SK-N-SH (cell line): ENCODE measurements around the gene AGBL3. TPM values are rescaled to one million over a fixed set of nuclear protein-coding genes. Genes with fewer than 3 reads are reported as not detected.

Experiments used
- CTCF ChIA-PET: fragments of 300-600, 350-600 bp; formaldehyde crosslinking; extraction: SDS; loops from one replicate; lab custom pipeline; 2021; lab: Yijun Ruan, JAX
- POLR2A ChIA-PET: fragments of 350-600 bp; sonication (Branson Sonifier 250); formaldehyde crosslinking; extraction: SDS; loops from one replicate; lab custom pipeline; 2020; ENCODE audit warnings: antibody characterized with exemption, inconsistent platforms; lab: Yijun Ruan, JAX
- DNase-seq: peaks from one replicate; pipeline ENCODE4 v3.0.0; 2012
- H2AFZ ChIP-seq: fragments of 200-600 bp; sonication (generic); 2 replicates; pipeline ENCODE4 v1.8.1; 2016; ENCODE audit warnings: antibody characterized with exemption, mild to moderate bottlenecking, low read depth
- H3F3A ChIP-seq: fragments of 200-600 bp; sonication (generic); replicated peaks from 2 replicates; pipeline ENCODE3; 2016; ENCODE audit warnings: antibody characterized with exemption, mild to moderate bottlenecking; ENCODE audit not compliant: insufficient read depth
- H3K27ac ChIP-seq, 2 experiments: fragments of 200-500 bp in 1 of 2; fragments of 200-600 bp in 1 of 2; sonication (Bioruptor generic) in 1 of 2; sonication (generic), shearing (Covaris generic) in 1 of 2; 2 replicates each; pipeline versions ENCODE4 v1.5.1 to v1.6.1; 2014 to 2016; ENCODE audit warnings: low read depth in 2 of 2, inconsistent platforms in 1 of 2, low read length in 1 of 2, mild to moderate bottlenecking in 1 of 2, mixed read lengths in 1 of 2
- H3K27me3 ChIP-seq: fragments of 200-600 bp; sonication (generic), shearing (Covaris generic); 2 replicates; pipeline ENCODE4 v1.6.1; 2016; ENCODE audit warnings: mixed run types; ENCODE audit not compliant: insufficient read depth
- H3K36me3 ChIP-seq, 2 experiments: fragments of 200-500 bp in 1 of 2; fragments of 200-600 bp in 1 of 2; sonication (Bioruptor generic) in 1 of 2; sonication (generic) in 1 of 2; replicated peaks in 1 of 2; 2 replicates each; pipeline versions ENCODE3 to v1.5.1; 2014 to 2016; ENCODE audit warnings: low read length in 1 of 2, mild to moderate bottlenecking in 1 of 2; ENCODE audit not compliant: insufficient read depth in 2 of 2, control insufficient read depth in 1 of 2
- H3K4me1 ChIP-seq, 2 experiments: fragments of 200-500 bp in 1 of 2; fragments of 200-600 bp in 1 of 2; sonication (Bioruptor generic) in 1 of 2; sonication (generic), shearing (Covaris generic) in 1 of 2; 2 replicates each; pipeline versions ENCODE4 v1.5.1 to v1.6.1; 2014 to 2016; ENCODE audit warnings: low read depth in 1 of 2, low read length in 1 of 2, mixed run types in 1 of 2; ENCODE audit not compliant: insufficient read depth in 2 of 2, control insufficient read depth in 1 of 2
- H3K4me2 ChIP-seq: fragments of 200-600 bp; sonication (generic), shearing (Covaris generic); 2 replicates; pipeline ENCODE4 v1.6.1; 2017; ENCODE audit warnings: mixed run types
- H3K4me3 ChIP-seq, 2 experiments: fragments of 200-500 bp in 1 of 2; fragments of 200-600 bp in 1 of 2; sonication (Bioruptor generic) in 1 of 2; sonication (generic), shearing (Covaris generic) in 1 of 2; 2 replicates each; pipeline versions ENCODE4 v1.5.1 to v1.8.1; 2014 to 2016; ENCODE audit warnings: low read depth in 2 of 2, inconsistent platforms in 1 of 2, low read length in 1 of 2, mild to moderate bottlenecking in 1 of 2, mixed read lengths in 1 of 2, moderate library complexity in 1 of 2
- H3K79me2 ChIP-seq: fragments of 200-600 bp; sonication (generic); 2 replicates; pipeline ENCODE4 v1.8.1; 2017; ENCODE audit warnings: mild to moderate bottlenecking; ENCODE audit not compliant: insufficient read depth
- H3K9ac ChIP-seq: fragments of 200-600 bp; sonication (generic); 2 replicates; pipeline ENCODE4 v1.6.1; 2017; ENCODE audit warnings: mixed run types
- H3K9me2 ChIP-seq: fragments of 200-600 bp; sonication (generic); 2 replicates; pipeline ENCODE4 v1.6.1; 2017; ENCODE audit warnings: mixed run types
- H3K9me3 ChIP-seq: fragments of 200-600 bp; sonication (generic); 2 replicates; pipeline ENCODE4 v1.6.1; 2017; ENCODE audit warnings: mixed run types, mild to moderate bottlenecking, moderate library complexity
- H4K20me1 ChIP-seq: fragments of 200-600 bp; sonication (generic); 2 replicates; pipeline ENCODE4 v1.6.1; 2017; ENCODE audit warnings: mild to moderate bottlenecking, mixed run types; ENCODE audit not compliant: insufficient read depth
- EP300 ChIP-seq, 2 experiments: IDR thresholded peaks; 2 replicates each; pipeline versions ENCODE4 v1.4.0 to v1.6.1; 2012; ENCODE audit warnings: borderline replicate concordance in 1 of 2, low read depth in 1 of 2, low read length in 1 of 2
- FOXM1 ChIP-seq: IDR thresholded peaks from 2 replicates; pipeline ENCODE4 v1.4.0; 2012; ENCODE audit warnings: low read depth, mild to moderate bottlenecking
- IRF3 ChIP-seq: fragments of 150-350 bp; IDR thresholded peaks from 2 replicates; pipeline ENCODE4 v1.6.1; 2016; ENCODE audit warnings: mild to moderate bottlenecking, low read depth, low read length
- NFIC ChIP-seq: IDR thresholded peaks from 2 replicates; pipeline ENCODE4 v1.4.0; 2012; ENCODE audit warnings: borderline replicate concordance
- NRF1 ChIP-seq: IDR thresholded peaks from 2 replicates; pipeline ENCODE4 v1.6.1; 2012; ENCODE audit warnings: low read depth, mild to moderate bottlenecking, low read length
- POLR2AphosphoS5 ChIP-seq: IDR thresholded peaks from 2 replicates; pipeline ENCODE4 v1.6.1; 2012; ENCODE audit warnings: low read depth, low read length
- RAD21 ChIP-seq: IDR thresholded peaks from 2 replicates; pipeline ENCODE4 v1.6.1; 2012; ENCODE audit warnings: mild to moderate bottlenecking, low read length
- RCOR1 ChIP-seq: fragments of 150-350 bp; IDR thresholded peaks from 2 replicates; pipeline ENCODE4 v1.6.1; 2017; ENCODE audit warnings: antibody characterized with exemption, low read length
- RFX5 ChIP-seq: IDR thresholded peaks from 2 replicates; pipeline ENCODE4 v1.6.1; 2012; ENCODE audit warnings: mild to moderate bottlenecking, improper control_type of control experiment, low read length
- TAF1 ChIP-seq: IDR thresholded peaks from 2 replicates; pipeline ENCODE4 v1.6.1; 2012; ENCODE audit warnings: low read depth, mild to moderate bottlenecking, low read length, moderate library complexity, borderline replicate concordance
- TEAD4 ChIP-seq: IDR thresholded peaks from 2 replicates; pipeline ENCODE4 v1.4.0; 2012; ENCODE audit warnings: mild to moderate bottlenecking, borderline replicate concordance; ENCODE audit not compliant: insufficient read depth
- ZBTB33 ChIP-seq: IDR thresholded peaks from 2 replicates; pipeline ENCODE4 v1.4.0; 2012; ENCODE audit warnings: low read depth, borderline replicate concordance
- polyA plus RNA-seq, 3 experiments: library from polyadenylated mRNA; depleted of rRNA; stranded (reverse); fragments of >200 nt; gene quantifications; 2 replicates each; pipeline ENCODE4 v1.2.3, GENCODE V29; 2012

The AGBL3 gene
- polyA plus RNA-seq, 1 of the 3 experiments (the other 2 are of a cell fraction) = 0.35 TPM

- TF ChIP-seq RAD21 (no peak), FOXM1 (no peak), EP300 (IDR thresholded peaks at IDR 0.05; ENCODE audit: borderline replicate concordance in 1 of 2, low read depth in 1 of 2, low read length in 1 of 2) (no peak), TAF1 (no peak), POLR2AphosphoS5 (no peak), IRF3 (no peak), NRF1 (no peak)
- H3K4me2 ChIP-seq = no peak overlapping the region
- no peaks in the 10 kb centered on the region for H3K4me1 ChIP-seq
- H3K79me2 ChIP-seq = no peaks in the 10 kb centered on the region
- H2AFZ ChIP-seq = no peak overlapping the region
- H3K27me3 ChIP-seq = peaks cover 6% of the 10 kb centered on the region; the same call in 1 of the 2 replicates
- DNase-seq = no peak
- peaks cover 3% of the 10 kb centered on the region; the same call in 1 of the 2 replicates for H3K9me2 ChIP-seq
- H3K9ac ChIP-seq = no peak overlapping the region
- no peaks in the 10 kb centered on the region for H3K9me3 ChIP-seq
- H3F3A ChIP-seq = no peaks in the 10 kb centered on the region
- H3K4me3 ChIP-seq = no peak overlapping the region
- CTCF ChIA-PET = interaction anchor here (1.1 kb wide), 1 partner anchor 16 kb away, joined by 3 read pairs; no protein-coding TSS in a partner anchor
- no peaks in the 10 kb centered on the region for H3K36me3 ChIP-seq
- POLR2A ChIA-PET = no interaction called here
- no peaks in the 10 kb centered on the region for H4K20me1 ChIP-seq
- no peak overlapping the region for H3K27ac ChIP-seq
Observed at GRCh38 chr7:135078051-135078450, 91.7 kb downstream of the AGBL3 start.

- H3K4me1 ChIP-seq = no peaks in the 10 kb centered on the region
- no peak for TF ChIP-seq TEAD4
- no peak for TF ChIP-seq RFX5
- no peak for TF ChIP-seq ZBTB33
- no peak for TF ChIP-seq FOXM1
- TF ChIP-seq NFIC = no peak
- TF ChIP-seq RCOR1 = no peak
- H3K9ac ChIP-seq = no peak overlapping the region
- H3K27me3 ChIP-seq = peaks cover 6% of the 10 kb centered on the region; the same call in 1 of the 2 replicates
- no peaks in the 10 kb centered on the region for H3K79me2 ChIP-seq
- CTCF ChIA-PET = interaction anchor here (0.7 kb wide), 1 partner anchor 92 kb away, joined by 3 read pairs; no protein-coding TSS in a partner anchor
- no peaks in the 10 kb centered on the region for H3K9me3 ChIP-seq
- no peak overlapping the region for H3K27ac ChIP-seq
- POLR2A ChIA-PET = no interaction called here
- no peak overlapping the region for H3K4me3 ChIP-seq
- H3F3A ChIP-seq = no peaks in the 10 kb centered on the region
- DNase-seq = no peak
- H3K36me3 ChIP-seq = no peaks in the 10 kb centered on the region
- H3K9me2 ChIP-seq = peaks cover 3% of the 10 kb centered on the region; the same call in 1 of the 2 replicates
- H3K4me2 ChIP-seq = no peak overlapping the region
- no peak overlapping the region for H2AFZ ChIP-seq
- H4K20me1 ChIP-seq = no peaks in the 10 kb centered on the region
Observed at GRCh38 chr7:135079068-135079467, 92.8 kb downstream of the AGBL3 start.
